Measurements from ENCODE around the gene CELA1.

DNA sequence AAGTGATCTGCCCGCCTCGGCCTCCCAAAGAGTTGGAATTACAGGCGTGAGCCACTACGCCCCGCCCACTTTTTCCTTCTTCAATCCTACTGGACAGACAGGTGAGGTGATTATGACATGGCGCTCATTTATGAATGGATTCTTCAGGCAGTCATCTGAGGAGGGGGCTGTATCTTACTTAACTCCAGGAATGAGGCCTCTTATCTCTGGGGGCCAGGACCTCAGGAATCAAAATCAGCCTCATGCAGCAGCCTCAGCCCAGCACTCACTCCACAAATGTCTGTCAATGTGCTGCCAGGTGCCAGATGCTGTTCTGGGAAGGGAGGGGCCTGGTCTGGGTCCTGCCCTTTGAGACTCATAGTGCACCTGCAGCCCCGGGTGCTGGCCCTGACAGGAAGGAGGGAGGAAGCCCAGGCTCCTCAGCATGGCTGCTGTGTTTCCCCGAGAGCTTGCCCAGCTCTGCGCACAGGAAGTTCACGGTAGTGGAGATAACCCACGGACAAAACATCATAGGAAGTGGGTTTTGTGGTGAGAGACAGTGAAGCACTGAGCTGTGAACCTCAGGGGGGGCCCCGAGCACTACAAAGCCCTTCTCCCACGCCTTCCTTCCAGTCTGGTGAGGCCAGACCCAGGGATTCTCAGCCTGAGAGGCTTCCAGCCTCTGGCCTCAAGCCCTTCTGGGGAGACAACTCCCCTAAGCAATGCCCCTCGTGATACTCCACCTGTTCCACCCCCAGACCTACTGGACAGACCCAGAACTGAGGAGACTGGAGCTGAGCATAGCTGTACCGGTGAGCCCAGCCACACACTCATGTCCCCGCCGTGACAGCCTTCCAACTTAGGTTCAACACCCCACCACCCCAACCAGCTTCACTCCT lies 22.4 kb upstream of the CELA1 start:
- TF ChIP-seq, protein P1, sequence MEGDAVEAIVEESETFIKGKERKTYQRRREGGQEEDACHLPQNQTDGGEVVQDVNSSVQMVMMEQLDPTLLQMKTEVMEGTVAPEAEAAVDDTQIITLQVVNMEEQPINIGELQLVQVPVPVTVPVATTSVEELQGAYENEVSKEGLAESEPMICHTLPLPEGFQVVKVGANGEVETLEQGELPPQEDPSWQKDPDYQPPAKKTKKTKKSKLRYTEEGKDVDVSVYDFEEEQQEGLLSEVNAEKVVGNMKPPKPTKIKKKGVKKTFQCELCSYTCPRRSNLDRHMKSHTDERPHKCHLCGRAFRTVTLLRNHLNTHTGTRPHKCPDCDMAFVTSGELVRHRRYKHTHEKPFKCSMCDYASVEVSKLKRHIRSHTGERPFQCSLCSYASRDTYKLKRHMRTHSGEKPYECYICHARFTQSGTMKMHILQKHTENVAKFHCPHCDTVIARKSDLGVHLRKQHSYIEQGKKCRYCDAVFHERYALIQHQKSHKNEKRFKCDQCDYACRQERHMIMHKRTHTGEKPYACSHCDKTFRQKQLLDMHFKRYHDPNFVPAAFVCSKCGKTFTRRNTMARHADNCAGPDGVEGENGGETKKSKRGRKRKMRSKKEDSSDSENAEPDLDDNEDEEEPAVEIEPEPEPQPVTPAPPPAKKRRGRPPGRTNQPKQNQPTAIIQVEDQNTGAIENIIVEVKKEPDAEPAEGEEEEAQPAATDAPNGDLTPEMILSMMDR (conservative IDR thresholded peaks at IDR 0.05 in 1 of 2, IDR thresholded peaks at IDR 0.05 in 1 of 2; ENCODE audit: extremely low read depth in 1 of 2, insufficient read depth in 1 of 2, low read depth in 1 of 2, low read length in 2 of 2) = no peak
- no peak for TF ChIP-seq EZH2 (IDR thresholded peaks at IDR 0.05; ENCODE audit: borderline replicate concordance, low read length)

Data from mammary epithelial cell (primary cell).